ENCODE data around the gene ANKRD11.

ANKRD11 gene

GRCh38 chr16:89344846-89345611, 145.3 kb downstream of the ANKRD11 start:
- H3K9me2 ChIP-seq (replicated peaks; ENCODE audit: insufficient read depth, low read length): no peaks in the 10 kb centered on the region
- no peaks in the 10 kb centered on the region for H3K27me3 ChIP-seq (replicated peaks; ENCODE audit: insufficient read depth, low read length)
- no peak overlapping the region for H3K9ac ChIP-seq (ENCODE audit: low read length)
- H3K27ac ChIP-seq (ENCODE audit: low read length): no peak overlapping the region
- no peaks in the 10 kb centered on the region for H3K9me3 ChIP-seq (replicated peaks; ENCODE audit: insufficient read depth, low read length)
- H3K79me2 ChIP-seq (ENCODE audit: low read length): peaks cover 98% of the 10 kb centered on the region
- no peak overlapping the region for H3K4me3 ChIP-seq (ENCODE audit: low read length)
- no peaks in the 10 kb centered on the region for H3F3A ChIP-seq (ENCODE audit: insufficient read depth, low read length)
- no peak overlapping the region for H2AFZ ChIP-seq (ENCODE audit: low read length)
- H3K4me1 ChIP-seq (ENCODE audit: low read length): no peaks in the 10 kb centered on the region
- no peaks in the 10 kb centered on the region for H3K36me3 ChIP-seq (replicated peaks; ENCODE audit: insufficient read depth, low read length)
- no peak overlapping the region for H3K4me2 ChIP-seq (ENCODE audit: low read depth, low read length)
- no peak for TF ChIP-seq EZH2 (optimal IDR thresholded peaks at IDR 0.05; ENCODE audit: low read depth, low read length)
- TF ChIP-seq, protein P1, sequence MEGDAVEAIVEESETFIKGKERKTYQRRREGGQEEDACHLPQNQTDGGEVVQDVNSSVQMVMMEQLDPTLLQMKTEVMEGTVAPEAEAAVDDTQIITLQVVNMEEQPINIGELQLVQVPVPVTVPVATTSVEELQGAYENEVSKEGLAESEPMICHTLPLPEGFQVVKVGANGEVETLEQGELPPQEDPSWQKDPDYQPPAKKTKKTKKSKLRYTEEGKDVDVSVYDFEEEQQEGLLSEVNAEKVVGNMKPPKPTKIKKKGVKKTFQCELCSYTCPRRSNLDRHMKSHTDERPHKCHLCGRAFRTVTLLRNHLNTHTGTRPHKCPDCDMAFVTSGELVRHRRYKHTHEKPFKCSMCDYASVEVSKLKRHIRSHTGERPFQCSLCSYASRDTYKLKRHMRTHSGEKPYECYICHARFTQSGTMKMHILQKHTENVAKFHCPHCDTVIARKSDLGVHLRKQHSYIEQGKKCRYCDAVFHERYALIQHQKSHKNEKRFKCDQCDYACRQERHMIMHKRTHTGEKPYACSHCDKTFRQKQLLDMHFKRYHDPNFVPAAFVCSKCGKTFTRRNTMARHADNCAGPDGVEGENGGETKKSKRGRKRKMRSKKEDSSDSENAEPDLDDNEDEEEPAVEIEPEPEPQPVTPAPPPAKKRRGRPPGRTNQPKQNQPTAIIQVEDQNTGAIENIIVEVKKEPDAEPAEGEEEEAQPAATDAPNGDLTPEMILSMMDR (IDR thresholded peaks at IDR 0.05; ENCODE audit: low read length): no peak
- no peak for TF ChIP-seq EZH2phosphoT487 (IDR thresholded peaks at IDR 0.05; ENCODE audit: low read length)
- peaks cover 9% of the 10 kb centered on the region; the same call in 1 of the 2 replicates for H4K20me1 ChIP-seq (ENCODE audit: insufficient read depth, low read length)
- DNase-seq: no peak

- no peak for DNase-seq
- Histone ChIP-seq H3F3A (ENCODE audit: insufficient read depth, low read length) (no peaks in the 10 kb centered on the region), H3K79me2 (ENCODE audit: low read length) (peaks cover 98% of the 10 kb centered on the region), H3K9me2 (replicated peaks; ENCODE audit: insufficient read depth, low read length) (no peaks in the 10 kb centered on the region), H3K36me3 (replicated peaks; ENCODE audit: insufficient read depth, low read length) (no peaks in the 10 kb centered on the region), H3K9me3 (replicated peaks; ENCODE audit: insufficient read depth, low read length) (no peaks in the 10 kb centered on the region), H3K9ac (ENCODE audit: low read length) (no peak overlapping the region), H3K27me3 (replicated peaks; ENCODE audit: insufficient read depth, low read length) (no peaks in the 10 kb centered on the region), H3K27ac (ENCODE audit: low read length) (no peak overlapping the region), H4K20me1 (ENCODE audit: insufficient read depth, low read length) (peaks cover 9% of the 10 kb centered on the region; the same call in 1 of the 2 replicates), H2AFZ (ENCODE audit: low read length) (no peak overlapping the region), H3K4me2 (ENCODE audit: low read depth, low read length) (no peak overlapping the region), H3K4me1 (ENCODE audit: low read length) (no peaks in the 10 kb centered on the region), H3K4me3 (ENCODE audit: low read length) (no peak overlapping the region)
- no peak for TF ChIP-seq EZH2 (optimal IDR thresholded peaks at IDR 0.05; ENCODE audit: low read depth, low read length)
- TF ChIP-seq, protein P1 (IDR thresholded peaks at IDR 0.05; ENCODE audit: low read length): no peak
- no peak for TF ChIP-seq EZH2phosphoT487 (IDR thresholded peaks at IDR 0.05; ENCODE audit: low read length)
Observed at GRCh38 chr16:89344458-89344834, 145.9 kb downstream of the ANKRD11 start.

- H3K27ac ChIP-seq (ENCODE audit: low read length): no peak overlapping the region
- H3K27me3 ChIP-seq (replicated peaks; ENCODE audit: insufficient read depth, low read length): no peaks in the 10 kb centered on the region
- no peak overlapping the region for H3K4me2 ChIP-seq (ENCODE audit: low read depth, low read length)
- no peaks in the 10 kb centered on the region for H3K4me1 ChIP-seq (ENCODE audit: low read length)
- no peaks in the 10 kb centered on the region for H3F3A ChIP-seq (ENCODE audit: insufficient read depth, low read length)
- no peaks in the 10 kb centered on the region for H3K9me2 ChIP-seq (replicated peaks; ENCODE audit: insufficient read depth, low read length)
- H3K79me2 ChIP-seq (ENCODE audit: low read length): peaks cover 100% of the 10 kb centered on the region
- H3K4me3 ChIP-seq (ENCODE audit: low read length): no peak overlapping the region
- DNase-seq: no peak
- H3K9me3 ChIP-seq (replicated peaks; ENCODE audit: insufficient read depth, low read length): no peaks in the 10 kb centered on the region
- TF ChIP-seq, protein P1 (IDR thresholded peaks at IDR 0.05; ENCODE audit: low read length): no peak
- TF ChIP-seq EZH2 (optimal IDR thresholded peaks at IDR 0.05; ENCODE audit: low read depth, low read length) (no peak), EZH2phosphoT487 (IDR thresholded peaks at IDR 0.05; ENCODE audit: low read length) (no peak)
- H2AFZ ChIP-seq (ENCODE audit: low read length): no peak overlapping the region
- peaks cover 9% of the 10 kb centered on the region; the same call in 1 of the 2 replicates for H4K20me1 ChIP-seq (ENCODE audit: insufficient read depth, low read length)
- no peaks in the 10 kb centered on the region for H3K36me3 ChIP-seq (replicated peaks; ENCODE audit: insufficient read depth, low read length)
- H3K9ac ChIP-seq (ENCODE audit: low read length): no peak overlapping the region
Observed at GRCh38 chr16:89343501-89344457, 146.6 kb downstream of the ANKRD11 start.

Measured in MM.1S (cell line).